MM.1S (cell line): ENCODE results near the gene SP8.

ENCODE experiments used
- EZH2 ChIP-seq: fragments of 300-600 bp; sonication (generic); optimal IDR thresholded peaks from 2 replicates; pipeline ENCODE3; 2017; ENCODE audit warnings: low read depth, mild to moderate bottlenecking, antibody characterized with exemption, low read length, mixed read lengths
- EZH2phosphoT487 ChIP-seq: fragments of 300-600 bp; sonication (generic); IDR thresholded peaks from 2 replicates; pipeline ENCODE4 v1.6.1; 2018; ENCODE audit warnings: antibody characterized with exemption, low read length
- TF ChIP-seq, protein P1 (sequence below): fragments of 300-600 bp; sonication (generic); IDR thresholded peaks from 2 replicates; pipeline ENCODE4 v1.5.1; 2016; ENCODE audit warnings: antibody characterized with exemption, low read length, mixed read lengths

DNA sequence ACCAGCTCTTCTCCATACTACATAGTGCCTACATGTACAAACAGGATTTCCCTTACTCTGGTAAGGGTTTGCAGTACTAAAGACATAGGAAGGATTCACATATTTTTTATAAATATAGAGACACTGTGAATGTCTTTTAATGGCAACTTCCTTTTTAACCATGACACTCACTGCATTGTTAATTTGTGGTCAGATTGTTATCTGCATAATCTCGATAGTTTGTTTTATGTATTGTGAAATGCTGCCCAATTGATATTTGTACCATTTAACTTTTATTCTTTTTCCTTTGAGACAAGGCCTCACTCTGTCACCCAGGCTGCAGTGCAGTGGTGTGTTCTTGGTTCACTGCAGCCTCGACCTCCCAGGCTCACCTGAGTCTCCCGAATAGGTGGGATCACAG is 39.7 kb downstream of the SP8 start:
- TF ChIP-seq, protein P1, sequence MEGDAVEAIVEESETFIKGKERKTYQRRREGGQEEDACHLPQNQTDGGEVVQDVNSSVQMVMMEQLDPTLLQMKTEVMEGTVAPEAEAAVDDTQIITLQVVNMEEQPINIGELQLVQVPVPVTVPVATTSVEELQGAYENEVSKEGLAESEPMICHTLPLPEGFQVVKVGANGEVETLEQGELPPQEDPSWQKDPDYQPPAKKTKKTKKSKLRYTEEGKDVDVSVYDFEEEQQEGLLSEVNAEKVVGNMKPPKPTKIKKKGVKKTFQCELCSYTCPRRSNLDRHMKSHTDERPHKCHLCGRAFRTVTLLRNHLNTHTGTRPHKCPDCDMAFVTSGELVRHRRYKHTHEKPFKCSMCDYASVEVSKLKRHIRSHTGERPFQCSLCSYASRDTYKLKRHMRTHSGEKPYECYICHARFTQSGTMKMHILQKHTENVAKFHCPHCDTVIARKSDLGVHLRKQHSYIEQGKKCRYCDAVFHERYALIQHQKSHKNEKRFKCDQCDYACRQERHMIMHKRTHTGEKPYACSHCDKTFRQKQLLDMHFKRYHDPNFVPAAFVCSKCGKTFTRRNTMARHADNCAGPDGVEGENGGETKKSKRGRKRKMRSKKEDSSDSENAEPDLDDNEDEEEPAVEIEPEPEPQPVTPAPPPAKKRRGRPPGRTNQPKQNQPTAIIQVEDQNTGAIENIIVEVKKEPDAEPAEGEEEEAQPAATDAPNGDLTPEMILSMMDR, result no peak
- no peak for TF ChIP-seq EZH2phosphoT487
- TF ChIP-seq EZH2, result no peak
